ENCODE results near the gene ZNRD2. TPM values are rescaled to one million over a fixed set of nuclear protein-coding genes. Genes with fewer than 3 reads are reported as not detected.
"Not testable (repeated sequence)": the region's sequence is repeated elsewhere in the genome, so short reads cannot be mapped to it uniquely, and the experiment has no call there.

Gene ZNRD2
- 10 to 100 TPM; 38.7 to 39.9 TPM for total RNA-seq
- 28.8 TPM for polyA plus RNA-seq (2013, experiment 1 of 2)
- polyA plus RNA-seq (2013, experiment 2 of 2): 40.3 TPM
- total RNA-seq: 9.0 to 69.9 (median 18.4) reads per million in 172 experiments

- DNase-seq: peak; percentile 96 to 100 (median 98)
- peak within 1 kb of the TSS; percentile 100 for H3K4me3 Mint-ChIP-seq
- H3K27me3 Mint-ChIP-seq: no peaks in the 10 kb centered on the region
- intact Hi-C loops (cut with DNase I, micrococcal nuclease): loop anchor here (1.0 to 10.0 kb wide), 6 partner anchors 17 to 543 kb away; partner anchors contain the start of genes PCNX3 (in 1 of the 2), RELA (in 1 of the 2), SCYL1 (in 1 of the 2) and SNX15 (in 1 of the 2)
- Histone ChIP-seq H3K27me3 (ENCODE audit: control insufficient read depth in 1 of 2, insufficient read depth in 2 of 2, low read length in 2 of 2) (no peaks in the 10 kb centered on the region), H3K27ac (ENCODE audit: low read depth in 1 of 2, low read length in 2 of 2) (peak within 1 kb of the TSS; percentile 99 to 100), H3K36me3 (ENCODE audit: insufficient read depth, low read length) (peaks cover 19% of the 10 kb centered on the region), H3K4me1 (ENCODE audit: insufficient read depth, low read length) (peaks cover 87% of the 10 kb centered on the region), H3K9me3 (ENCODE audit: control insufficient read depth in 1 of 2, insufficient read depth in 1 of 2, low read length in 2 of 2) (no peaks in the 10 kb centered on the region), H3K4me3 (ENCODE audit: low read length) (peak within 1 kb of the TSS; percentile 89)
- peaks cover 86% of the 10 kb centered on the region for H3K4me1 Mint-ChIP-seq (ENCODE audit: low read depth)
- peak; percentile 71 for ATAC-seq (ENCODE audit: poor library complexity)
- POLR2A ChIA-PET: interaction anchor here (0.6 to 5.5 kb wide), 27 partner anchors 9 to 1046 kb away, joined by 3 to 92 read pairs (median 6); partner anchors contain the start of genes CFL1, KAT5, LTBP3 and MALAT1
- CTCF ChIA-PET: interaction anchor here (0.9 to 4.4 kb wide), 6 partner anchors 10 to 29 kb away, joined by 3 to 64 read pairs (median 6); partner anchors contain the start of gene LTBP3
- peak within 1 kb of the TSS; percentile 98 for H3K27ac Mint-ChIP-seq
- no peaks in the 10 kb centered on the region for H3K9me3 Mint-ChIP-seq
- no peak for TF ChIP-seq CTCF (IDR thresholded peaks at IDR 0.05)
- H3K36me3 Mint-ChIP-seq (ENCODE audit: low read depth): peaks cover 49% of the 10 kb centered on the region
Observed at GRCh38 chr11:65569973-65570918, at the start of gene ZNRD2. TSS of gene ZNRD2 (plus strand) at chr11:65570477. CDS start at chr11:65570492, 15 bp downstream.

- H3K4me3 ChIP-seq (ENCODE audit: low read length): peak overlapping the region; percentile 47
- CTCF ChIA-PET: not testable (repeated sequence)
Observed at GRCh38 chr11:65521777-65522521, 48.3 kb upstream of the ZNRD2 start.

GRCh38 chr11:65522718-65523630, 47.3 kb upstream of the ZNRD2 start:
- intact Hi-C loops (cut with DNase I, micrococcal nuclease): loop anchor here (2.0 to 10.0 kb wide), 4 partner anchors 16 to 944 kb away; partner anchors contain the start of genes EHBP1L1 (in 1 of the 2), FAM89B (in 1 of the 2), PELI3 (in 1 of the 2) and TM7SF2 (in 1 of the 2)
- Mint-ChIP-seq H3K36me3 (ENCODE audit: low read depth) (peaks cover 18% of the 10 kb centered on the region), H3K4me3 (peak overlapping the region; percentile 84), H3K27ac (peak overlapping the region; percentile 91), H3K4me1 (ENCODE audit: low read depth) (peaks cover 49% of the 10 kb centered on the region)
- Histone ChIP-seq H3K4me1 (ENCODE audit: insufficient read depth, low read length) (peaks cover 51% of the 10 kb centered on the region), H3K4me3 (ENCODE audit: low read length) (peak overlapping the region; percentile 47), H3K27ac (ENCODE audit: low read depth in 1 of 2, low read length in 2 of 2) (peak overlapping the region; percentile 60 to 84), H3K36me3 (ENCODE audit: insufficient read depth, low read length) (peaks cover 12% of the 10 kb centered on the region)
- H3K9me3 ChIP-seq (ENCODE audit: control insufficient read depth in 1 of 2, insufficient read depth in 1 of 2, low read length in 2 of 2); H3K9me3 Mint-ChIP-seq; H3K27me3 ChIP-seq (ENCODE audit: control insufficient read depth in 1 of 2, insufficient read depth in 2 of 2, low read length in 2 of 2); H3K27me3 Mint-ChIP-seq; CTCF ChIA-PET: not testable (repeated sequence)
- ATAC-seq (ENCODE audit: poor library complexity): peak; percentile 45
- peak in 5 of 14 experiments; percentile 47 to 69 (median 67) for DNase-seq
- POLR2A ChIA-PET: interaction anchor here (0.6 to 4.1 kb wide), 5 partner anchors 23 to 93 kb away, joined by 3 to 106 read pairs (median 10); partner anchors contain the start of genes EHBP1L1, MALAT1 and PCNX3

More at GRCh38 chr11:65521777-65522521, 48.3 kb upstream of the ZNRD2 start:
- Mint-ChIP-seq H3K4me3 (peak overlapping the region; percentile 84), H3K27ac (peak overlapping the region; percentile 91), H3K4me1 (ENCODE audit: low read depth) (peaks cover 47% of the 10 kb centered on the region), H3K36me3 (ENCODE audit: low read depth) (peaks cover 11% of the 10 kb centered on the region)
- H3K36me3 ChIP-seq (ENCODE audit: insufficient read depth, low read length); H3K27me3 ChIP-seq (ENCODE audit: control insufficient read depth in 1 of 2, insufficient read depth in 2 of 2, low read length in 2 of 2); H3K9me3 ChIP-seq (ENCODE audit: control insufficient read depth in 1 of 2, insufficient read depth in 1 of 2, low read length in 2 of 2); ATAC-seq (ENCODE audit: poor library complexity); H3K9me3 Mint-ChIP-seq; H3K27me3 Mint-ChIP-seq: not testable (repeated sequence)
- intact Hi-C loops (cut with DNase I, micrococcal nuclease): loop anchor here (2.0 to 10.0 kb wide), 4 partner anchors 15 to 945 kb away; partner anchors contain the start of genes EHBP1L1 (in 1 of the 2), FAM89B (in 1 of the 2), PELI3 (in 1 of the 2) and TM7SF2 (in 1 of the 2)
- DNase-seq: peak in 5 of 14 experiments; percentile 27 to 66 (median 59)
- POLR2A ChIA-PET: interaction anchor here (1.5 to 1.7 kb wide), 2 partner anchors 17 to 24 kb away, joined by 4 to 10 read pairs; partner anchors contain the start of gene MALAT1
- H3K27ac ChIP-seq (ENCODE audit: low read depth in 1 of 2, low read length in 2 of 2): peak overlapping the region; percentile 60 to 84
- H3K4me1 ChIP-seq (ENCODE audit: insufficient read depth, low read length): peaks cover 45% of the 10 kb centered on the region

GRCh38 chr11:65523631-65523968, 46.7 kb upstream of the ZNRD2 start:
- intact Hi-C loops (cut with DNase I, micrococcal nuclease): loop anchor here (2.0 to 10.0 kb wide), 4 partner anchors 17 to 944 kb away; partner anchors contain the start of genes EHBP1L1 (in 1 of the 2), FAM89B (in 1 of the 2), PELI3 (in 1 of the 2) and TM7SF2 (in 1 of the 2)
- CTCF ChIA-PET; H3K9me3 Mint-ChIP-seq; H3K9me3 ChIP-seq (ENCODE audit: control insufficient read depth in 1 of 2, insufficient read depth in 1 of 2, low read length in 2 of 2); DNase-seq; H3K27me3 ChIP-seq (ENCODE audit: control insufficient read depth in 1 of 2, insufficient read depth in 2 of 2, low read length in 2 of 2); H3K27me3 Mint-ChIP-seq: not testable (repeated sequence)
- peak overlapping the region; percentile 84 for H3K4me3 Mint-ChIP-seq
- Histone ChIP-seq H3K27ac (ENCODE audit: low read depth in 1 of 2, low read length in 2 of 2) (peak overlapping the region; percentile 60 to 84), H3K36me3 (ENCODE audit: insufficient read depth, low read length) (peaks cover 14% of the 10 kb centered on the region), H3K4me3 (ENCODE audit: low read length) (peak overlapping the region; percentile 47), H3K4me1 (ENCODE audit: insufficient read depth, low read length) (peaks cover 51% of the 10 kb centered on the region)
- POLR2A ChIA-PET: interaction anchor here (0.5 to 4.1 kb wide), 9 partner anchors 13 to 92 kb away, joined by 3 to 106 read pairs (median 7); partner anchors contain the start of genes EHBP1L1, FAM89B, MALAT1 and PCNX3
- peak overlapping the region; percentile 91 for H3K27ac Mint-ChIP-seq
- H3K4me1 Mint-ChIP-seq (ENCODE audit: low read depth): peaks cover 49% of the 10 kb centered on the region
- H3K36me3 Mint-ChIP-seq (ENCODE audit: low read depth): peaks cover 22% of the 10 kb centered on the region
- peak; percentile 5 for ATAC-seq (ENCODE audit: poor library complexity)

Data from CD4-positive, alpha-beta T cell (primary cell).